ENCODE measurements around the gene SMIM11.
"Not testable (repeated sequence)": the region's sequence is repeated elsewhere in the genome, so short reads cannot be mapped to it uniquely, and the experiment has no call there.

DNA sequence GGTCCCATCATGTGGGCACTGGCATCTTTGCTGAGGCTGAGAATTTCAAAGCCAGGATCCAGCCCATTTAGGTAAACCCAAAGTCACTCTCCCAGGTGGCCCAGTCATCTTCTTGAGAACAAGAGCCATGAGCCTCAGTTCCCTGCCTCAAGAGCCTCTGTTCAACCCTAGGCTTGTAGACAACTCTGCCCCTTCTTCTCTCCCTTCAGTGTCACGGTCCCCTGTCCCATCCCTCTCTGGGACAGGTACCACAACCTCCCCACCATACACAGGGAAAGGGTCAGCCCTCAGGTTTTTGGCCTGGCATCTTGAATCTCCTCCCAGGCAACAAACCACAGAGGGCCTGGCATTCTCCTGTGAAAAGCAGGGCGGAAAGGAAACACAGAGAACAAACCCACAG lies 30.4 kb downstream of the SMIM11 start:
- not testable (repeated sequence) for TF ChIP-seq POLR2A (IDR thresholded peaks at IDR 0.05)
- TF ChIP-seq, protein P1, sequence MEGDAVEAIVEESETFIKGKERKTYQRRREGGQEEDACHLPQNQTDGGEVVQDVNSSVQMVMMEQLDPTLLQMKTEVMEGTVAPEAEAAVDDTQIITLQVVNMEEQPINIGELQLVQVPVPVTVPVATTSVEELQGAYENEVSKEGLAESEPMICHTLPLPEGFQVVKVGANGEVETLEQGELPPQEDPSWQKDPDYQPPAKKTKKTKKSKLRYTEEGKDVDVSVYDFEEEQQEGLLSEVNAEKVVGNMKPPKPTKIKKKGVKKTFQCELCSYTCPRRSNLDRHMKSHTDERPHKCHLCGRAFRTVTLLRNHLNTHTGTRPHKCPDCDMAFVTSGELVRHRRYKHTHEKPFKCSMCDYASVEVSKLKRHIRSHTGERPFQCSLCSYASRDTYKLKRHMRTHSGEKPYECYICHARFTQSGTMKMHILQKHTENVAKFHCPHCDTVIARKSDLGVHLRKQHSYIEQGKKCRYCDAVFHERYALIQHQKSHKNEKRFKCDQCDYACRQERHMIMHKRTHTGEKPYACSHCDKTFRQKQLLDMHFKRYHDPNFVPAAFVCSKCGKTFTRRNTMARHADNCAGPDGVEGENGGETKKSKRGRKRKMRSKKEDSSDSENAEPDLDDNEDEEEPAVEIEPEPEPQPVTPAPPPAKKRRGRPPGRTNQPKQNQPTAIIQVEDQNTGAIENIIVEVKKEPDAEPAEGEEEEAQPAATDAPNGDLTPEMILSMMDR (IDR thresholded peaks at IDR 0.05) = not testable (repeated sequence)
